ENCODE results near the gene ADCY4.

The ADCY4 gene

GRCh38 chr14:24279301-24280186, 55.3 kb downstream of the ADCY4 start:
- peak in 34 of 56 donors; percentile 7 to 65 (median 34) for DNase-seq

- DNase-seq, result no peak
Measured at GRCh38 chr14:24278424-24278823, 56.4 kb downstream of the ADCY4 start.

GRCh38 chr14:24277606-24278321, 57.1 kb downstream of the ADCY4 start:
- peak in 9 of 56 donors; percentile 5 to 57 (median 12) for DNase-seq

GRCh38 chr14:24277071-24277470, 57.8 kb downstream of the ADCY4 start:
- no peak for DNase-seq

- peak in 1 of 56 donors; percentile 8 for DNase-seq
Measured at GRCh38 chr14:24274101-24274543, 60.7 kb downstream of the ADCY4 start.

GRCh38 chr14:24273422-24273998, 61.4 kb downstream of the ADCY4 start:
- DNase-seq, result no peak

- no peak for DNase-seq
Measured at GRCh38 chr14:24272467-24272866, 62.4 kb downstream of the ADCY4 start.

- no peak for DNase-seq
Measured at GRCh38 chr14:24271834-24272263, 63.0 kb downstream of the ADCY4 start.

GRCh38 chr14:24271134-24271833, 63.6 kb downstream of the ADCY4 start, which contains the start of gene RABGGTA:
Gene RABGGTA, minus strand, starts transcription at chr14:24271597. Its CDS starts 482 bp downstream, at chr14:24271115.
- DNase-seq, result peak; percentile 25 to 85 (median 68)

- peak in 1 of 56 donors; percentile 20 for DNase-seq
Measured at GRCh38 chr14:24270537-24271133, 64.2 kb downstream of the ADCY4 start.

- DNase-seq, result no peak
Measured at GRCh38 chr14:24269910-24270536, 64.8 kb downstream of the ADCY4 start.

GRCh38 chr14:24269368-24269767, 65.5 kb downstream of the ADCY4 start:
- DNase-seq, result no peak

Measured in amygdala (tissue), 56 donors.